Measurements from ENCODE around the gene FBXW11.

- TF ChIP-seq, protein P1, sequence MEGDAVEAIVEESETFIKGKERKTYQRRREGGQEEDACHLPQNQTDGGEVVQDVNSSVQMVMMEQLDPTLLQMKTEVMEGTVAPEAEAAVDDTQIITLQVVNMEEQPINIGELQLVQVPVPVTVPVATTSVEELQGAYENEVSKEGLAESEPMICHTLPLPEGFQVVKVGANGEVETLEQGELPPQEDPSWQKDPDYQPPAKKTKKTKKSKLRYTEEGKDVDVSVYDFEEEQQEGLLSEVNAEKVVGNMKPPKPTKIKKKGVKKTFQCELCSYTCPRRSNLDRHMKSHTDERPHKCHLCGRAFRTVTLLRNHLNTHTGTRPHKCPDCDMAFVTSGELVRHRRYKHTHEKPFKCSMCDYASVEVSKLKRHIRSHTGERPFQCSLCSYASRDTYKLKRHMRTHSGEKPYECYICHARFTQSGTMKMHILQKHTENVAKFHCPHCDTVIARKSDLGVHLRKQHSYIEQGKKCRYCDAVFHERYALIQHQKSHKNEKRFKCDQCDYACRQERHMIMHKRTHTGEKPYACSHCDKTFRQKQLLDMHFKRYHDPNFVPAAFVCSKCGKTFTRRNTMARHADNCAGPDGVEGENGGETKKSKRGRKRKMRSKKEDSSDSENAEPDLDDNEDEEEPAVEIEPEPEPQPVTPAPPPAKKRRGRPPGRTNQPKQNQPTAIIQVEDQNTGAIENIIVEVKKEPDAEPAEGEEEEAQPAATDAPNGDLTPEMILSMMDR (IDR thresholded peaks at IDR 0.05), result no peak
- no peak for TF ChIP-seq POLR2A (IDR thresholded peaks at IDR 0.05)
Measured at GRCh38 chr5:171908638-171909037, 97.8 kb downstream of the FBXW11 start.
